SKM-1 (cell line): ENCODE data around the gene MAP7.

Experiments used
- DNase-seq: peaks from one replicate; lab custom pipeline; 2025; ENCODE audit not compliant: unreplicated experiment; lab: John Stamatoyannopoulos, UW

The MAP7 gene

DNA sequence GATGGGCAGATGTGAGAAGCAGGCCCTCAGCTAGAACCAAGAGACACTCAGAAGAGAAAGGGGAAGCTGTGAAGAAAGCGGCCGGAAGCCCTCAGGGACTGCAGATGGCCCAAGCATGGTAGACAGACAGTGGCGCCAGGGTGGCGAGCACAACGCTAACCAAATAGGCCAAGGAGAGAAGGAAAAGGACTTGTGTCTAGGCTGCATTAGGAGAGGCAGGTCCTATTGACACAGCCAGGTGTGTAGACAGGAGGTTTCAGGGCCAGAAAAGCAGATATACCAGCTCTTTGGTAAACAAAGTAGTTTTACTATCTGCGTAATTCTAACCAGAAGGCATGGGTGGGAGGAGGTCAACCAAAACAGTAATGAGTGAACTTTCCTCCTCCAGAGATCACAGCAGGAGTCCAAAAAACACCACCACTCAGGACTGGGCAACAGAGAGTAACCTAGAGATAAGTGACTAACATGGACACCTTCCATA lies 15.8 kb upstream of the MAP7 start:
- no peak for DNase-seq

DNA sequence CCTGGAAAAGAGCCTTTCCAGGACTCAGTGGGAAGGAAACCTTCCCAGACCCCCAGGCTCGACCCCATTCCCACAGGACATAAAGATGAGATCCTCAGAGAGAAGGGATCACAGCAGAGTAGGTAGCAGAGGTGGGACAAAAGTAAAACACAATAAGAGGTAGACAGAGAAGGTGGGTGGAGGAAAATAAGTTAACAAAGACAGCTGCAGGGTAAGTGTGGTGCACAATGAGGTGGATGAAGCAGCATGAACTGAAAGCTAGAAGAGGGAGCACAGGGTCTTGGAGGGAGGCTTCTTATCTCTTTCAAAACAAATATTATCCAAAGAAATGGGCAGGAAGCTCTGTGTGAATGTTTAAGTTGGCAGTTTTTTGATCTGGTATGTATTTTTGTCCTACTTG lies 14.0 kb upstream of the MAP7 start:
- no peak for DNase-seq

DNA sequence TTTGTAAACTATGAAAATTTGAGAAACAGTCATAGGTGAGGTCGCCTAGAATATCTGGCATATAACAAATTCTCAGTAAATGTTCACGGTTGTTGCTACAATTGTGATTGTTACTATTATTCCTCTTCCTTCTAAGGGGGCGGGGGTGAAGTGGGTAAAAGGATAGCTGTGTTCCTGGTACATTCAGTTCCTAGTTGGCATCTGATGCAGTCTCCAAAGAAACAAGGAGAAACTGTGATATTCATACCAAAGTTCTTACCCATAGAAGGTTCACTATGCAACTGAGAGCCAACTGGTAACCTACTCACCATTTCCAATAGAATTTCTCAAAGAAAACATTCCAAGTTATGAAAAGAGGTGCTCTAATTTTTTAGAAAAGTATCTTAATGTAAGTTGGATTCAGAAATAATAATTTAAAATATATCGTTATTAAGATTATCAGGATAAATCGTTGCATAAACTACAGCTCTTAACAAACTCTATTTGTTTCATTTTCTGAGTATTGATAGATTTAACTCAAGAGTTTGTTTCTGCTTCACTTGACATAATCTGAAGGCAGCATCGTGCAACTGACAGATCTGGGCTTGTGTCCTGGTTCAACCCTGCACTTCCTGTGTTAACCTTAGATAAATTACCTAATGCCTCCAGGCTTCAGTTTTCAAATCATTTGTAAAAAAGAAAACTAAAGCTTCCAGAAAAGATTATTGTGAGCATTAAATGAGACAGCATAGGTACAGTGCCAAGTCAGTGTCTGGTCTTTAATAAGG lies 13.3 kb upstream of the MAP7 start:
- DNase-seq = no peak

DNA sequence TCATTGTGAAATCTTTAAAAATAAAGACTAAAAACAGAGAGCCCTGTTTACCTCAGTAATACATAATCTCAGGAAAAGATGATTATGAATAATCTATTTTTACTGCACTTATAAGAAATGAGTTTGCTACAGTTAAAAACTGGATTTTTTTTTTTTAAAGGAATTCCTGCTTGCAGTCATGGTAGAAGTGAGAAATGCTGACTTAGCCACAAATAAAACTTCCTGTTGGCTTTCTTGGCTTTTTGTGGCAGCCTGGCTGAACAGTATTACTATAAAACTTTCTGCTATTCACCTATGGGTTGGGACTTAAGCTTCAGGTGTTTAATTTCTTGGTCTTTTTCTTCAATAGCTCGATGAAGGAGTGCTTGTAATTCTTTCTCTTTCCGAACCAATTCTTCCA lies 12.0 kb upstream of the MAP7 start:
- no peak for DNase-seq

DNA sequence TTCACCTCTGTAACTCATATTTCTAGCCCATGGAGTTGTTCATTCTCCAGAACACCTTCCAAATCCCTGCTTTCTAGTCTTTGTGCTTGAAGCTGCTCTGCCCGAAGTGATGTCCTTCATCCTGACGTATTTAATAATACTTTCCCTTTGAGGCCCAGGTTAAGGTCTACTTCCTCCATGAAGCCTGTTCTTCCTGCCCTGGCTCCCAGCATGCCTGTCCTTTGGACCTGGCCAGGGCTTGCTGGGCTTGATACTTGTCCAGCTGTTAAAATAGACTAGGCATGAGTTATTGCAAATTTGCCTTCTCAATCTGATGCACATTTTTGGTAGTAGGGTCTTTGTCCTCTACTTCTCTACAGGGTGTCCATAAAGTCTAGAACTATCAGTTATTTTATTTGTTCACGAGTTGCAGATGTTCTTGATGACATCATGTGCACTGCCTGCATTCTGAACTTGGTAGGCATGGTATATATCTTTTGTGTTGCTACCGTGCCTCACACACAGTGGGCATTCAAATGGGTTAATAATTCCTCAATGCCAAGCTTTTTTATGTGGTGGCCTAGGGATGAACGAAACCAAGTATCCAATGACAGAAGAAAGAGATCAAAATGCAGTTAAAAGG lies 3.1 kb upstream of the MAP7 start:
- no peak for DNase-seq

DNA sequence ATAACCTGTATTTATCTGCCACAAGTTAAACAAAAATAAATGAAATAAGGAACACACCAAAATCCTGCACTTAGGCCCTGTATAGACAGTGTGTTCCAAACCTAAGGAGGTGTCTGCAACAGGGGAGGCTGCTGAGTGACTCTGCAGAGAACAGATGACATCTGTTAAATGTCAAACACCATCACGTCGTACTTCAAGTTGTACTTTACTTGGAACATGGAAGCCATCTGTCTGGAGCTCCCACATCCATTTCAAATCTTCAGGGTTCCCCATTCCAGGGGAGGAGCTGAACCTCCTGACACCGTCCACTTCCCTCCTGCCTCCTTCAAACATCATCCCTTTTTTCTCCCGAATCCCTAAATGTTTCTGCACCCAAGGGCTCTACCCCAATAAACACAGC lies 1.8 kb upstream of the MAP7 start:
- DNase-seq = no peak

DNA sequence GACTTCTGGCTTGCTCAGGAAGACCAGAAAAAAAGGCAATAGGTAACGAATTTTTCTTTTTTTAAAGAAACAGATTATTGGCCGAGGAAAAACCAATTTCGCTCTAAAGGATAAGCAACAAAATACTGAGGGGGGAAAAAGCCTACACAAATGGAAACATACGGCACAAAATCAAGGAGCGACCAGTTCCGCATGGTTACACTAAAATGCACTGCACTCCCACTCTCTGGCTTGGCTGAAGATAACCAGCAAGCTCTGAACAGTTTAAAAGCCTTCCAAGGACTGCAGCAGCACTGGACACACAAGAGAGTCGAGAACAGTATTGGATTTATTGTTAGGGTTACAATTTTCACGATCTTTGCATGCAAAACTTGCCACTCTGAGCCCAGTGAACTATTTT lies 881 bp upstream of the MAP7 start:
- DNase-seq = no peak

DNA sequence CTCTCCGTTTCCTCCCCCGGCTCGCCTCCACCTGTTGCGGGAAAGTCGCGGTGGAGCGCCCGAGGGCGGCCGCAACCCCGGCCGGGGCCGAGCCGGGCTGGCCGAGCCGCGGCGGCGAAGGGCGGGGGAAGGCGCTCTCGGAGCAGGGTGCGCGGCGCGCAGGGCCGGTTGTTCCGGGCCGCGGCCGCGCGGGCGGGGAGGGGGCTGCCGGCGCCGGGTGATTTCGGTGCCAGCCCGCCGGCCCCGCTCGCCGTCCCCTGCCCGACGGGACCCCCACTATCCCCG lies 235 bp downstream of the MAP7 start:
- DNase-seq = no peak

DNA sequence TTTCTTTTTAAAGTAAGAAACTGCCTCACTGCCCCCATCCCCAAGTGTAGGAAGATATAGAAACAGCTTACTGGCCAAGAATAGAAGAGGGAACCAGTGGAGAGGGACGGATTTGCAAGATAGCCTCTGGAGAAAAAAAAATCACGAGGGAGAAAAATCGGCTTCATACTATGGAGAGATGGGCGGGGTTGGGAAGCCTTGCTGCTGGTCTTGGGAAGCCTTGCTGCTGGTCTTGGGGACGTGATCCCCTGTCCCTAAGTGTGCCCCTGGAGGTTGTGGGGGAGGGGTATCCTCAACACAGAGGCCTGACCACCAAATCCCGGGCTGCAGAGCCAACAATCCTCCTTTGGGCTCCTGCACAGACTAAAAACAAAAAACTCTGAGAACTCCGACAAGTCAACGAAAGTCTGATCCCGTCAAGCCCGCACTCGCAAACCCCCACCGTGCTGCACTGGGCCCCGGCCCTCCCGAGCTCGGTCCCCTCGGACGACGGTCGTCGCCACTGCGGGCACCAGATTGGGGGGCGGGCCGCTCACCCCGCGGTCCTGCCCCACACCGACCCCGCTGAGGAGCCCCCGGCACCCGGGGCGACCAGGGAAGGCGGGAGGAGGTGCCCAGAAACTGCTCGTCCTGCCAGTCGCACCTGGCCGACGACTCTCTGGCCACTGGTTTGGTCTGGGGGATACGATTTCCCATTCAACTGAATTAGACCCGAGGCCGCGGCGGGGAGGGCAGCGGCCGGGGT lies 750 bp downstream of the MAP7 start:
- no peak for DNase-seq

DNA sequence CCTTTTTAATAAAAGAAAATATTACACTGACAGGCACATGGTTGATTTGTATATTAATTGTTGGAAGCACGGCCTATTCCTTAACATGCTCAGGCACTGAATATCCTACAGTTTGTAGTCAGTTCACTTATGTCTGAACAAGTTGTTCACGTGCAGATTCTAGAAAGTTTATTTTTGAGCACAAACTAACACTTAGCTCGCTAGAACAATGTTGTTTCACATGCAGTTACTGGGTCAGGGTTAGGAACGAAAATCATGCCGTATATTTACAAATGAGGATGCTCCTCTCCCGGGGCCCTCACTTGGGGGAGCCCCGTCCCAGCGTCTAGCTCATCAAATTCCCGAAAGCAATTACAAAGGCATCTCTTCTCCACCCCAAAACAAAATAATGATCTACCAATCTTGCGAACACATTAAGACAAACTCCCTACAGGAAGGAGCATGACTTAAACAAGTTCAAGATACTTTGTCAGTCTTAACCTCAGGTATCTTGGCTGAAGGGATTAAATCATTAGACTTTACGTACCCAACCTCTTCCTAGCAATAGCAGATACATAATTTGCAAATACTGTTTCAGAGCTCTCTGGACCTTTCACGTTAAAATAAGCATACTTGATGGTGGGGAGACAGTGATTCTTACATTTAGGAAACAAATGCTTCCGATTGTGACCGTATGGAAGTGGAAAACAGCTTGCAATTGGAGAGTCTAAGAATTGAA lies 1.5 kb downstream of the MAP7 start:
- no peak for DNase-seq

DNA sequence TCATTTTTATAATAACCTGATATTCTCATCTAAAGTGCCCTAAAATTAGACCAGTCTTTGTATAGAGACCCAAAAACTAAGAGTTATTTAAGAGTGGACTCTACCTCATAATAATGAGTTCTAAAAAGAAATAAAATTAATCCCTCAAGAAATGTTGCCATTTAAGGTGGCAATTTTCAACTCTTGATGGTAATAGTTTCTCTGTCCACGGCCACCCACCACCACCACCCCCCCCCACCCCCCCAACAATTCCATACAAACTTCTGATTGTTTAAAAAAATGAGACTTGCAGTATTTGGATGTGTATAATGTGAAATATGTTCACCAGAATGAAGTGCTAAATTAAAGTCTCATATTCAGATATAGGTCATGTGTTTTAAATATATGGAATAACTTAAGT lies 2.4 kb downstream of the MAP7 start:
- no peak for DNase-seq

DNA sequence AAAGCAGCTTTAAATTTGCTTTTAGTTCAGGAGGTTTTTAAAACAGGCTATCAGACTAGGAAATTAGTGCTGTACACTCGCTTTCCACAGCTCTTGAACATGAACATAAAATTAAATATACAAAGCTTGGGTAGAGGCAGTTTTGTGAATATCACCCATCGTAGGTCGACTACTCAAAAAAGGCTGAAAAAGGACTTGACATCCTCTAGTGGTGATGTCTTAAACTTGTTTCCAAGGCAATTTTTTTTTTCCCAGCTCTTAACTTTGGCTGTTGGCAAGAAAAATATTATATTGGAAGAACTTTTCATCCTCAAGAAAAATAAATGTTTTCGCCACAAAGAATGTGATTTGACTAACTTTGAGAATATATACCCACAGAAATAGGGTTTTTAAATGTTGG lies 2.9 kb downstream of the MAP7 start:
- DNase-seq = peak; percentile 36

DNA sequence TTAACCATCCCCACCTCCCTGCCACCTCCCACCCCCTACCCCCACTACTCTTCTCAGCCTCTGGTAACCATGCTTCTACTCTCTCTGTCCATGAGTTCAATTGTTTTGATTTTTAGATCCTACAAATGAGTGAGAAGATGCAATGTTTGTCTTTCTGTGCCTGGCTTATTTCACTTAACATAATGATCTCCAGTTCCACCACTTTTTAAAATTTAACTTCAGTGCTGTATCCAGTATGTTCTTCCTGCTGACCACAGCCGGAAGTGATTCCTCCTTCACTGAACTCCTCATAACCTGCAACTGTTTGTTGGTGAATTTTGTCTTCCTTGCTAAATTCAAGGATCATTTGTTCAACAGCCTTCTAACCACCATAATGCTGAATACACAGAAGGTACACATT lies 3.9 kb downstream of the MAP7 start:
- DNase-seq = no peak

DNA sequence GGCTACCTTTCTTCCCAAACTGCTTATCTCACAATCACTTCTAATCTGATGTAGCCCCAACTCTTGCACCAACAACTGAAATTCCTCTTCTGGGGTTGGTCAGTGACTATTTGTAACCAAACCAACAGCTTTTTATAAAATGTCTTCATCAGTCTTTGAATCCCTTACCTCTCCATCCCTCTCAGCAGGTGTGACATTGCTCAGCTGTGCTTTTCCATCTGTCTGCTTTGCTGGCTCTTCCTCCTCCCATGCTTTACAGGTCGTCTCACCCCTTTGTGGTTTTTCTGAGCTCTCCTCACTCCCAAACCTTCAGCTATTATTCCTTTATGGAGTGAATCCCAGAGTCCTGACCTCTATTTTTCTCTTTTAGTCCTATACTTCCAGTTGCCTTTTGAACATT lies 5.9 kb downstream of the MAP7 start:
- DNase-seq = no peak

DNA sequence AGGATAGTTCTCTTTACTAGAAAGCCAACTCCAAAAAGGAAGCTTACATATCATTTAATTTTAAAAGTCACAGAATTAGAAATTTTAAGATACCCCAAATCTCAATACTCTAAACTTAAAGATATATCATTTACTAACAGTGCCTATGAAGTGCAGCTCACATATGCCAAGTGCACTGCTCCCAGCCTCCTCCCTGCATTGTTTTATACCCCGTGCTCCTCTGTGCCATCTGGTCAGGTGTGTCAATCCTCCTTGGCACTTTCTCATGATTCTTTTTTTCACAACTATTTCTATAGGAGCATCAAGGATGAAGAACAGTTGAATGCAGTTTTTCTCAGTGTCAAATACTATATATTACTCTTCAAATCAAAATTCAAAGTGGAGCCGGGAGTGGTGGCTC lies 8.8 kb downstream of the MAP7 start:
- no peak for DNase-seq

DNA sequence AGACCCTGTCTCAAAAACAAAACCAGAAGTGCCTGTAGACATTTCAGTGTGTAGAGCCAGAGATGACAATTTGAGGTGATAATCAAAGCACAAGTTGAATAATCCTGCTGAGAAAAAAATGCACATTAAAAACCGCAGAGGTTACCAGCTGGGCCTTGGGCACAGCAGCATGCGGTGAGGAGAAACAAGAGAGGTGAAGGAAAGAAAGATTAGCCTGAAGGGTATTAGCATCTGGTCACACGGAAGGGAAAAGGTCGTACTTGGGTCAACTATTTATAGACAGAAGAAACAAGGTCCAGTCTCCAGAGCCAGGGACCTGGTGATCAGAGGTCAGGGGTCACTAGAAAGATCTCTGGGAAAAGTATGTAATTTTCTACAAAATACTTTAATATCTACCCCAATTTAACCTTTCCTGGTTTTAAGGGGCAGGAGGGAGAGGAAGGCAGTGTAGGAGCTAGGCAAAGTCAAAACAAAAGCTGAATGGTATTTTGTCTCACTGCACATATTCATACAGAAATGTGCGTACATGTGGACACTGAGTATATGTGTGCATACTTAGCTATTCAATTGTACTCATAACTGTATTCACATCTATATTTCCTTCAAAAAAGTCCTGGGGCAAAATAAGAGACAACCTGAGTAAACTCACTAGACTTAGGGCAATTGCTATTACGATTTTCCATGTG lies 10.1 kb downstream of the MAP7 start:
- DNase-seq = no peak

DNA sequence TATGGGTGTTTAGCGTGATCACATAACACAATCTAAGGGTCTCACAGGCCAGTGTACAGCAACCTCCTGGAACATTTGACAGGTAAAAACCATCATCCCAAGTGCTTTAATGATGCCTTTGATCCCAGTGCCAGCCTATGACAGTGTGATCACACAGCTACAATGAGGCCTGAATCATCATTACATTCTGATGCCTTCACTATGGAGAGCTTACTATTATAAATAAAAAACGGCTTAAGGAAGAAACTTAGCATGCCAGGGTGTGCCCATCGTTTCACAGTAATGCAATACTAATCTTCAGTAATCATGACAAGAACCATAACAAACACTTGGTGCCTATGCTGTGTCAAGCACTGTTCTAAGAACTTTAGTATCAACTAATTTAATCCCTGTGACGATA lies 11.4 kb downstream of the MAP7 start:
- DNase-seq = no peak

DNA sequence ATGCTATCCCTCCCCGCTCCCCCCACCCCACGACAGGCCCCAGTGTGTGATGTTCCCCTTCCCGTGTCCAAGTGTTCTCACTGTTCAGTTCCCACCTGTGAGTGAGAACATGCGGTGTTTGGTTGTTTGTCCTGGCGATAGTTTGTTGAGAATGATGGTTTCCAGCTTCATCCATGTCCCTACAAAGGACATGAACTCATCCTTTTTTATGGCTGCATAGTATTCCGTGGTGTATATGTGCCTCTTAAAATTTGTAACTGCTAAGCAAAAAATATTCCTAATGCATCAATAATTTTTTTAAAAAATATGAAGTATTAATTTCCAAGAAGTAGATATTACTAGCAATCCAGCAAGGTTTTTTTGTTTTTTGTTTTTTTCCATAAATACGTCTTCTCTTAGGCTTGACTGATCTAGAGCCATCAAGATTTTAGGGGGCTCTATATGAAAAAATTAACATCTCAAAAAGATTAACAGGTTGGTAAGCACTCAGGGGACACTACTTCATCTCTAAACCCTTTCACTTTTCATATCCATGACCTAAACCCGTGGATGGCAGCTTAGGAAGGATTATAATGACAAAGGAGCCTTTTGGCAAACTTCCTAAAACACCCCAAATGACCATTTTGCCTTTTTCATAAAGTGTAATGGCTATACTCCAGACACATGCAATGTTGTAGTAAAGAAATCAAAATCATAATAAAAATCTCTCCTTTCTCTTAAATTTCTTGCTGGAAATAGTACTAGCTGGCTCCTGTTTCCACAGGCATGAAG lies 14.2 kb downstream of the MAP7 start:
- DNase-seq = no peak

DNA sequence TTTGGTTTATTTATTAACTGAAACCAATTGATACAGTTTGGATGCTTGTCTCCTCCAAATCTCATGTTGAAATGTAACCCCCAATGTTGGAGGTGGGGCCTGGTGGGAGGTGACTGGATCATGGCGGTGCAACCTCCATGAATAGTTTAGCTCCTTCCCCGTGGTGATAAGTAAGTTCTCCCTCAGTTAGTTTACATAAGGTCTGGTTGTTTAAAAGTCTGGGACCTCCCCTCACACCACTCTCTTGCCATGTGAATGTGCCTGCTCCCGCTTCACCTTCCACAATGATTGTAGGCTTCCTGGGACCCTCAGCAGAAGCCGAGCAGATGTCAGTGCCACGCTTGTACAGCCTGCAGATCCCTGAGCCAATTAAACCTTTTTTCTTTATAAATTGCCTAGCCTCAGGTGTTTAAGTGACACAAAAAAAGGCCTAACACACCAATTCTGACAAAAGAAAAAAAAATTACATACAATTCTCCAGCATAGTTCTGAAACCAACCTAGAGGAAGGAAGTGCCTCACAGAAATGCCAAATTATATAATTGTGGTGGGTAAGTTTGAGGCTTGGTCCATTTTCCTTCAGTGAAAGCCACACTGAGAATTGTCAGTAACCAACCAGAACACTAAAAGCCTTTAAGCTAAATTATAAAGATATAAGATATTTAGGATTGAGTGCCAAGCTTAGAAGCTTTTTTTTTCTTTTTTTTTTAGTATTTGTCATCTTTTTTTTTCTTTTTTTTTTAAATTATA lies 15.0 kb downstream of the MAP7 start:
- DNase-seq = no peak

DNA sequence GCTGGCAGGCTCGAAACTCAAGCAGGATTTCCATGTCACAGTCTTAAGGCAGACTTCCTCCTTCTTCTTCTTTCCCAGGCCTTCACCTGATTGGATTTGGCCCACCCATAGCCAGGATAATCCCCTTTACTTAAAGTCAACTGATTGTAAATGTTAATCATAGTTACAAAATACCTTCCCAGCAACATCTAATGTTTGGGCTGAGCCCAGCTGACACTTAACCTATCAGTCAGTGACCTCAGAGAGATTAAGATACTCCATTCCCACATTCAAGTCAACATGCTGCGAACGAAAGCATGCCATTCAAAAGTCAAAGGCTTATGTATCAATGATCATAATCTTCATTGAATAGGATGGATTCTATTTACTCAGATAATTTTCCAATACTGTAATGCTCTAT lies 16.0 kb downstream of the MAP7 start:
- DNase-seq = no peak
